PC-3 (cell line): ENCODE data around the gene KDM3B. TPM values are rescaled to one million over a fixed set of nuclear protein-coding genes. Genes with fewer than 3 reads are reported as not detected.
A peak's percentile ranks its signal among the peaks of the same experiment; 100 is the strongest.

Experiments used
- ATAC-seq: fragments of 200-7000 bp; cut with Tn5 transposase; 2 replicates; pipeline ENCODE4 v1.9.1; 2020; ENCODE audit warnings: mild to moderate bottlenecking, moderate library complexity
- BruUV-seq: library from RNA; stranded (reverse); fragments of 400-500 nt; replicated peaks from 2 replicates; lab custom pipeline; 2021; lab: Mats Ljungman, UMichigan
- CTCF ChIA-PET: fragments of 300-600 bp; sonication (Branson Sonifier 250); formaldehyde crosslinking; loops from one replicate; lab custom pipeline; 2022; ENCODE audit warnings: antibody characterized with exemption; lab: Charles Lee
- POLR2A ChIA-PET: fragments of 300-600 bp; sonication (Branson Sonifier 250); formaldehyde crosslinking; loops from one replicate; lab custom pipeline; 2022; ENCODE audit warnings: antibody characterized with exemption; ENCODE audit not compliant: unreplicated experiment; lab: Charles Lee
- DNase-seq: peaks from one replicate; pipeline ENCODE4 v3.0.0-alpha.2; 2015
- H2AFZ ChIP-seq: fragments of 300-600 bp; sonication (generic); 2 replicates; pipeline ENCODE4 v1.6.0; 2016; ENCODE audit warnings: antibody characterized with exemption, low read length
- H3F3A ChIP-seq: fragments of 300-600 bp; sonication (generic); one replicate; pipeline ENCODE4 v1.6.0; 2017; ENCODE audit warnings: antibody characterized with exemption, low read length, control low read depth, mild to moderate bottlenecking; ENCODE audit not compliant: unreplicated experiment
- H3K27ac ChIP-seq: fragments of 300-600 bp; sonication (generic); 2 replicates; pipeline ENCODE4 v1.5.1; 2016; ENCODE audit warnings: mild to moderate bottlenecking, low read length
- H3K27me3 ChIP-seq: fragments of 300-600 bp; sonication (generic); 2 replicates; pipeline ENCODE4 v1.6.1; 2016; ENCODE audit warnings: low read length, mixed read lengths
- H3K36me3 ChIP-seq: fragments of 300-600 bp; sonication (generic); 2 replicates; pipeline ENCODE4 v1.6.1; 2016; ENCODE audit warnings: low read depth, mixed run types, low read length, mixed read lengths
- H3K4me1 ChIP-seq: fragments of 300-600 bp; sonication (generic); 2 replicates; pipeline ENCODE4 v1.5.1; 2016; ENCODE audit warnings: low read length; ENCODE audit not compliant: insufficient read depth
- H3K4me2 ChIP-seq: fragments of 300-600 bp; sonication (generic); 2 replicates; pipeline ENCODE4 v1.6.0; 2016; ENCODE audit warnings: low read length
- H3K4me3 ChIP-seq: fragments of 300-600 bp; sonication (generic); 2 replicates; pipeline ENCODE4 v1.5.1; 2016; ENCODE audit warnings: mild to moderate bottlenecking, low read length, mixed read lengths
- H3K79me2 ChIP-seq: fragments of 300-600 bp; sonication (generic); 2 replicates; pipeline ENCODE4 v1.6.1; 2017; ENCODE audit warnings: low read length, mixed read lengths
- H3K9ac ChIP-seq: fragments of 300-600 bp; sonication (generic); 2 replicates; pipeline ENCODE4 v1.6.0; 2016; ENCODE audit warnings: mild to moderate bottlenecking, low read length
- H3K9me2 ChIP-seq: fragments of 300-600 bp; sonication (generic); replicated peaks from 2 replicates; pipeline ENCODE4 v1.6.1; 2016; ENCODE audit warnings: mixed run types, low read length, mixed read lengths
- H3K9me3 ChIP-seq: fragments of 300-600 bp; sonication (generic); 2 replicates; pipeline ENCODE4 v1.6.1; 2016; ENCODE audit warnings: low read length, mixed read lengths
- H4K20me1 ChIP-seq: fragments of 300-600 bp; sonication (generic); 2 replicates; pipeline ENCODE4 v1.6.1; 2016; ENCODE audit warnings: low read length, mixed read lengths
- EZH2 ChIP-seq: fragments of 300-600 bp; sonication (generic); IDR thresholded peaks from one replicate; pipeline ENCODE4 v1.6.1; 2017; ENCODE audit warnings: antibody characterized with exemption, mild to moderate bottlenecking, low read length; ENCODE audit not compliant: unreplicated experiment
- EZH2phosphoT487 ChIP-seq: fragments of 300-600 bp; sonication (generic); IDR thresholded peaks from 2 replicates; pipeline ENCODE4 v1.6.1; 2018; ENCODE audit warnings: mild to moderate bottlenecking, antibody characterized with exemption, low read length, borderline replicate concordance
- intact Hi-C: fragments of 100-400 bp; cut with micrococcal nuclease; formaldehyde crosslinking; loops from 2 replicates; pipeline ENCODE4 v1.9.0; 2023
- total RNA-seq: library from RNA; depleted of rRNA; stranded (reverse); fragments of >200 nt; gene quantifications from 2 replicates; pipeline ENCODE4 v1.2.3, GENCODE V29; 2014
- TF ChIP-seq, protein P1 (sequence below): fragments of 300-600 bp; sonication (generic); conservative IDR thresholded peaks from 2 replicates; pipeline ENCODE4 v1.5.1; 2017; ENCODE audit warnings: antibody characterized with exemption, low read depth, mild to moderate bottlenecking, low read length

Gene KDM3B
- total RNA-seq, 1 experiment from 2014 or later = 21.7 TPM

DNA sequence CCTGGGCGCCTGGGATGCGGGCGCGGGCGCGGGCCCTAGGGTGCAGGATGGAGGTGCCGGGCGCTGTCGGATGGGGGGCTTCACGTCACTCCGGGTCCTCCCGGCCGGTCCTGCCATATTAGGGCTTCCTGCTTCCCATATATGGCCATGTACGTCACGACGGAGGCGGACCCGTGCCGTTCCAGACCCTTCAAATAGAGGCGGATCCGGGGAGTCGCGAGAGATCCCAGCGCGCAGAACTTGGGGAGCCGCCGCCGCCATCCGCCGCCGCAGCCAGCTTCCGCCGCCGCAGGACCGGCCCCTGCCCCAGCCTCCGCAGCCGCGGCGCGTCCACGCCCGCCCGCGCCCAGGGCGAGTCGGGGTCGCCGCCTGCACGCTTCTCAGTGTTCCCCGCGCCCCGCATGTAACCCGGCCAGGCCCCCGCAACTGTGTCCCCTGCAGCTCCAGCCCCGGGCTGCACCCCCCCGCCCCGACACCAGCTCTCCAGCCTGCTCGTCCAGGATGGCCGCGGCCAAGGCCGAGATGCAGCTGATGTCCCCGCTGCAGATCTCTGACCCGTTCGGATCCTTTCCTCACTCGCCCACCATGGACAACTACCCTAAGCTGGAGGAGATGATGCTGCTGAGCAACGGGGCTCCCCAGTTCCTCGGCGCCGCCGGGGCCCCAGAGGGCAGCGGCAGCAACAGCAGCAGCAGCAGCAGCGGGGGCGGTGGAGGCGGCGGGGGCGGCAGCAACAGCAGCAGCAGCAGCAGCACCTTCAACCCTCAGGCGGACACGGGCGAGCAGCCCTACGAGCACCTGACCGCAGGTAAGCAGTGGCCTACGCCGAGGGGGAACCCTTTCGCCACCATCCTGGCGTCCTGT is 113.0 kb downstream of the KDM3B start, which contains the start of gene EGR1:
Gene EGR1, plus strand, starts transcription at position 219 of the 864 bp plus-strand sequence. Its CDS starts 283 bp downstream, at position 502.
- no peaks in the 10 kb centered on the region for H3F3A ChIP-seq
- H3K27me3 ChIP-seq = peaks cover 16% of the 10 kb centered on the region
- intact Hi-C loops = loop anchor here (1.0 kb wide), 1 partner anchor 27 kb away; no protein-coding TSS in a partner anchor
- TF ChIP-seq EZH2phosphoT487 (no peak), EZH2 (no peak)
- TF ChIP-seq, protein P1, sequence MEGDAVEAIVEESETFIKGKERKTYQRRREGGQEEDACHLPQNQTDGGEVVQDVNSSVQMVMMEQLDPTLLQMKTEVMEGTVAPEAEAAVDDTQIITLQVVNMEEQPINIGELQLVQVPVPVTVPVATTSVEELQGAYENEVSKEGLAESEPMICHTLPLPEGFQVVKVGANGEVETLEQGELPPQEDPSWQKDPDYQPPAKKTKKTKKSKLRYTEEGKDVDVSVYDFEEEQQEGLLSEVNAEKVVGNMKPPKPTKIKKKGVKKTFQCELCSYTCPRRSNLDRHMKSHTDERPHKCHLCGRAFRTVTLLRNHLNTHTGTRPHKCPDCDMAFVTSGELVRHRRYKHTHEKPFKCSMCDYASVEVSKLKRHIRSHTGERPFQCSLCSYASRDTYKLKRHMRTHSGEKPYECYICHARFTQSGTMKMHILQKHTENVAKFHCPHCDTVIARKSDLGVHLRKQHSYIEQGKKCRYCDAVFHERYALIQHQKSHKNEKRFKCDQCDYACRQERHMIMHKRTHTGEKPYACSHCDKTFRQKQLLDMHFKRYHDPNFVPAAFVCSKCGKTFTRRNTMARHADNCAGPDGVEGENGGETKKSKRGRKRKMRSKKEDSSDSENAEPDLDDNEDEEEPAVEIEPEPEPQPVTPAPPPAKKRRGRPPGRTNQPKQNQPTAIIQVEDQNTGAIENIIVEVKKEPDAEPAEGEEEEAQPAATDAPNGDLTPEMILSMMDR = no peak
- H3K9ac ChIP-seq = peak within 1 kb of the TSS; percentile 81
- DNase-seq = peak; percentile 70
- H3K9me3 ChIP-seq = no peaks in the 10 kb centered on the region
- no peaks in the 10 kb centered on the region for H4K20me1 ChIP-seq
- peak within 1 kb of the TSS; percentile 71 for H3K4me3 ChIP-seq
- peak within 1 kb of the TSS; percentile 90 for H2AFZ ChIP-seq
- ChIA-PET CTCF (interaction anchor here (1.1 to 1.2 kb wide), 2 partner anchors 38 to 39 kb away, joined by 4 to 6 read pairs; no protein-coding TSS in a partner anchor), POLR2A (interaction anchor here (0.8 kb wide), 1 partner anchor 25 kb away, joined by 5 read pairs; no protein-coding TSS in a partner anchor)
- H3K36me3 ChIP-seq = no peaks in the 10 kb centered on the region
- peak within 1 kb of the TSS; percentile 98 for H3K4me2 ChIP-seq
- peak within 1 kb of the TSS; percentile 68 for H3K27ac ChIP-seq
- H3K9me2 ChIP-seq = no peaks in the 10 kb centered on the region
- H3K4me1 ChIP-seq = peaks cover 5% of the 10 kb centered on the region
- H3K79me2 ChIP-seq = no peaks in the 10 kb centered on the region
- BruUV-seq = no TSS peak
- peak; percentile 62 for ATAC-seq

DNA sequence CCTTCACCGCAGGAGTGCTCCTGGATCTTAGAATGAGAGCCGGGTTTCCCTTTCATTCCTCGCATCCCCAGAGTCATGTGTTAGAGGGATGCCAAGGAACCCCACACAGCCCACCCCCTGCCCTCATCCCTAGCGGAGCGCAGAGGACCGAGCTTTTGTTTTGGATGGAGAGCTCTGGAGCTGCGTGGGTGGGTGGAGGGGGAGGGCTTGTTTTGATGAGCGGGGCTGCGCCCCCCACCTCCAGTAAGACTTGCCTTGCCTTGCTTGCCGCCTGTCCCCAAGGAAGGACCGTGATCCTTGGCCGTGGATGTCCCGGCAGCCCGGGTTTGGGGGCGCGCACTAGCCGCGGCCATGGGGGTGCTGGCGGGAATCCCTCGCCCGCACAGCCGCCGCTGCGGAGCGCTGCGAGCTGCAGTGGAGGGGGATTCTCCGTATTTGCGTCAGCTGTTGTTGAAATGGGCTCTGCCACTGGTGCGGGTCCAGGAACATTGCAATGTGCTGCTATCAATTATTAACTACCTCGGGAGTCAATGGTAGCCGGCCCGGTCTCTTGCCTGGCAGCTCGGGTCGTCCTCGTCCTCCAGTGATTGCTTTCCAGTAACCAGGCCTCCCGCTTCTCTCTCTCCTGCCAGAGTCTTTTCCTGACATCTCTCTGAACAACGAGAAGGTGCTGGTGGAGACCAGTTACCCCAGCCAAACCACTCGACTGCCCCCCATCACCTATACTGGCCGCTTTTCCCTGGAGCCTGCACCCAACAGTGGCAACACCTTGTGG is 113.8 kb downstream of the KDM3B start:
- ChIA-PET CTCF (no interaction called here), POLR2A (no interaction called here)
- Histone ChIP-seq H3K4me3 (peak overlapping the region; percentile 71), H3F3A (no peaks in the 10 kb centered on the region), H3K27ac (no peak overlapping the region), H3K4me1 (peaks cover 5% of the 10 kb centered on the region), H4K20me1 (no peaks in the 10 kb centered on the region), H3K9me3 (no peaks in the 10 kb centered on the region), H3K79me2 (no peaks in the 10 kb centered on the region), H3K27me3 (peaks cover 16% of the 10 kb centered on the region), H3K36me3 (no peaks in the 10 kb centered on the region), H2AFZ (peak overlapping the region; percentile 64), H3K9ac (no peak overlapping the region), H3K4me2 (peak overlapping the region; percentile 98), H3K9me2 (no peaks in the 10 kb centered on the region)
- TSS peak; percentile 32 for BruUV-seq
- intact Hi-C loops = no loop called here
- TF ChIP-seq EZH2phosphoT487 = no peak
- peak; percentile 46 for TF ChIP-seq EZH2
- ATAC-seq (no peak), DNase-seq (no peak)

DNA sequence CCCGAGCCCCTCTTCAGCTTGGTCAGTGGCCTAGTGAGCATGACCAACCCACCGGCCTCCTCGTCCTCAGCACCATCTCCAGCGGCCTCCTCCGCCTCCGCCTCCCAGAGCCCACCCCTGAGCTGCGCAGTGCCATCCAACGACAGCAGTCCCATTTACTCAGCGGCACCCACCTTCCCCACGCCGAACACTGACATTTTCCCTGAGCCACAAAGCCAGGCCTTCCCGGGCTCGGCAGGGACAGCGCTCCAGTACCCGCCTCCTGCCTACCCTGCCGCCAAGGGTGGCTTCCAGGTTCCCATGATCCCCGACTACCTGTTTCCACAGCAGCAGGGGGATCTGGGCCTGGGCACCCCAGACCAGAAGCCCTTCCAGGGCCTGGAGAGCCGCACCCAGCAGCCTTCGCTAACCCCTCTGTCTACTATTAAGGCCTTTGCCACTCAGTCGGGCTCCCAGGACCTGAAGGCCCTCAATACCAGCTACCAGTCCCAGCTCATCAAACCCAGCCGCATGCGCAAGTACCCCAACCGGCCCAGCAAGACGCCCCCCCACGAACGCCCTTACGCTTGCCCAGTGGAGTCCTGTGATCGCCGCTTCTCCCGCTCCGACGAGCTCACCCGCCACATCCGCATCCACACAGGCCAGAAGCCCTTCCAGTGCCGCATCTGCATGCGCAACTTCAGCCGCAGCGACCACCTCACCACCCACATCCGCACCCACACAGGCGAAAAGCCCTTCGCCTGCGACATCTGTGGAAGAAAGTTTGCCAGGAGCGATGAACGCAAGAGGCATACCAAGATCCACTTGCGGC is 114.6 kb downstream of the KDM3B start:
- H3K9me2 ChIP-seq = no peaks in the 10 kb centered on the region
- no peak overlapping the region for H3K4me3 ChIP-seq
- ATAC-seq (no peak), DNase-seq (no peak)
- H3K27ac ChIP-seq = no peak overlapping the region
- H3K9ac ChIP-seq = no peak overlapping the region
- no TSS peak for BruUV-seq
- no peaks in the 10 kb centered on the region for H3K9me3 ChIP-seq
- peaks cover 5% of the 10 kb centered on the region for H3K4me1 ChIP-seq
- H3K79me2 ChIP-seq = no peaks in the 10 kb centered on the region
- no peak overlapping the region for H3K4me2 ChIP-seq
- H3K36me3 ChIP-seq = no peaks in the 10 kb centered on the region
- peaks cover 16% of the 10 kb centered on the region for H3K27me3 ChIP-seq
- intact Hi-C loops = no loop called here
- H3F3A ChIP-seq = no peaks in the 10 kb centered on the region
- TF ChIP-seq, protein P1 = no peak
- TF ChIP-seq EZH2phosphoT487 (no peak), EZH2 (no peak)
- ChIA-PET POLR2A (no interaction called here), CTCF (no interaction called here)
- no peaks in the 10 kb centered on the region for H4K20me1 ChIP-seq
- no peak overlapping the region for H2AFZ ChIP-seq
